ENCODE data around the gene WASF2. TPM values are rescaled to one million over a fixed set of nuclear protein-coding genes. Genes with fewer than 3 reads are reported as not detected.
A peak's percentile ranks its signal among the peaks of the same experiment; 100 is the strongest.

WASF2 gene
- total RNA-seq, 1 donor from 2014 or later, result 27.9 TPM

GRCh38 chr1:27521336-27521831, 31.4 kb upstream of the WASF2 start:
- no peak for DNase-seq (ENCODE audit: low read depth)
- no peak overlapping the region for H3K4me3 ChIP-seq (ENCODE audit: low read depth, low read length)
- no peak for TF ChIP-seq CTCF (conservative IDR thresholded peaks at IDR 0.05; ENCODE audit: low read depth, low read length)

GRCh38 chr1:27520651-27521050, 30.7 kb upstream of the WASF2 start:
- TF ChIP-seq CTCF (conservative IDR thresholded peaks at IDR 0.05; ENCODE audit: low read depth, low read length), result no peak
- no peak overlapping the region for H3K4me3 ChIP-seq (ENCODE audit: low read depth, low read length)
- DNase-seq (ENCODE audit: low read depth), result no peak

DNA sequence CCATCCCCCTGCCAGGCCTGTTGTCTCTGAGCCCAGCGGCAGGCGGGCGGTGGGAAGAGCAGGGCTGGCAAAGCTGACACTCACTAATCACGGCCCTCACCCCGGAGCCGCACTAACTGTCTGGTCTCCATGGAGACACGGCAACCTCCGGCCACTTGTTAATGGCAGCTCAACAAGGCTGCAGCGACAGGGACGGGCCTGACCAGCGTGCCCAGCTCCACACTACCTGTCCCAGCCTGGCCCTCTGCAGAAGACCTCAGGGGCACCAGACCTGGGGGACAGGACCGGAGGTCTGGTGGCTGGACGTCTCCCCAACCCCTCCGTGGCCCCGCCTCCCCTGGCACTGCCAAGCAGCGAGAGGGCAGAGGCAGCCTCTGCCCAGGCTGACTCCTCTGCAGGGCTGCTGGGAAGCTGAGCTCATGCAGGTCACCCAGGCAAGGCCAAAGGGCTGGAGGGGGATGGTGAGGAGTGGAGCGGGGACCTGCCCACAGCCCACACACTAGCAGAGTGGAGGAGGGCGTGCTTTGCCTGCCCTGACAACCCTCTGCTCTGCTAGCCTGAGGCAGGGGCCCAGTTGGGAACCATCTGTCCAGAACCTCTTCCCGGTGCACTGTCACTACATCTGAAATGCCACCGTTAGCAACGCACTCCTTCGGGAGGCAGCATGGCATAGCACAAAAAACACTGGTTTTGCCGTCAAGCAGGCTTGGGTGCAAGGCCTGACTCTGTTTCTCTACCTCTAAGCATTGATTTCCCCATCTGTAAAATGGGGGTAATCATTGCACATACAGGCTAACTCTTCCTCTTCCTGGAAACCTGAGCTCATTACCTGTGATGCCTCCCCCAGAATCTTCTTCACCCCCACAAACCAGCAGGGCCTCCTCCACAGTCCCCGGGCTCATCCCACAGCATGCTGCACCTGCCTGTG, 29.6 kb upstream of the WASF2 start:
- peak overlapping the region; percentile 45 for H3K4me3 ChIP-seq (ENCODE audit: low read depth, low read length)
- no peak for TF ChIP-seq CTCF (conservative IDR thresholded peaks at IDR 0.05; ENCODE audit: low read depth, low read length)
- DNase-seq (ENCODE audit: low read depth), result no peak

DNA sequence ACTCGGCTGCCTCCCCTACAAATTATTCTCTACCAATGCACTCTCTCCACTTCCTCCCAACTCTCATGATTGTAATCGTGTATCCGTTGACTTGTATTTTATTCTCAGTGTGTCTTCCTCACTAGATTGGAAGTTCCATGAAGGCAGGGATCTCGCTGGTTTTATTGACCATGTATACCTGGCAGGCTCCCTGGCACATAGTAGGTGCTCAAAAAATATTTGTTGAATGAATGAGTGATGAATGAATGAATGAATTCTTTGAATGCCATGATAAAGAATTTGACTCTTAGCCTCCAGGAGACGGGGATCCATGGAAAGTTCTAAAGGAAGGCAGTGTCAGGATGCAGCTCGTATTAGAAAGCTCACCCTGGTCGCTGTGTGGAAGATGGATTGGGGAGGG, 28.8 kb upstream of the WASF2 start:
- no peak for DNase-seq (ENCODE audit: low read depth)

DNA sequence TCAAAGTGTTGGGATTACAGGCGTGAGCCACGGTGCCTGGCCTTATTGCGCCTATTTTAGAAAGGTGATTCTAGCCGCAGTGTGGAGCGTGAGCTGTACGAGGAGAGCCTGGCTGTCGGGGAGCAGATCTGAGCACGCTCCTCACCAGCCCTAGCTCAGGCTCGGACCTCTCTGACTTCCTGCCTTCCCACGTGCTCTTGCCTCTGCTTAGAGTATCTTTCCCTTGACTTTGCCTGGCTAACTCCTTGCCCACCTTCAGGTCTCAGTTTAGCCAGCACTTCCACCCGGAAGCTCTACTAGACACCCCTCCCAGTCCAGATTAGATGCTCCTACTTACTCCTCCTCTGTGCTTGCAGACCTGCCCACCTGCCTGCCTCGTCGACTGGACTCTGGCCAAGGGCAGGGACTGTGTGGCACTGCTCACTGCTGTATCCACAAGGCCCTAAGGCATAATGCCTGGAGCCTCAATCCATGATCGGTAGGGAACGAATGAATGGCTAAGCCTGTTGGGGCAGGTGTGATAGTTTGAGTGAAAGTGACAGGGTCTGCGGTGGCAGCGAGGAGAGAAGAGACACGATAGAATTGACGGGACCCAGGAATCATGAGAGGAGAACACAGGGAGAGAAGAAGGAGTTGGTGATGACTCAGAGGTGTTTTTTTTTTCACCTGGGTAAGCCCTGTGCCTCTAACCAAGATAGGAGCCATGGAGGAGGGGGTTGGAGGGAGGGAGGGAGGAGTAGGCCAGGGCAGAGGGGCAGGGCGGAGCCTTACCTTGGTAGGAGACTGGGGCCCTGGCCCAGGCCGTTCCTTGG, 28.1 kb upstream of the WASF2 start:
- no peak overlapping the region for H3K4me3 ChIP-seq (ENCODE audit: low read depth, low read length)
- no peak for DNase-seq (ENCODE audit: low read depth)
- TF ChIP-seq CTCF (conservative IDR thresholded peaks at IDR 0.05; ENCODE audit: low read depth, low read length), result no peak

More for the DNA sequence above, 28.8 kb upstream of the WASF2 start:
- TF ChIP-seq CTCF (conservative IDR thresholded peaks at IDR 0.05; ENCODE audit: low read depth, low read length), result no peak
- no peak overlapping the region for H3K4me3 ChIP-seq (ENCODE audit: low read depth, low read length)

- DNase-seq (ENCODE audit: low read depth), result no peak
- TF ChIP-seq CTCF (conservative IDR thresholded peaks at IDR 0.05; ENCODE audit: low read depth, low read length), result no peak
- no peak overlapping the region for H3K4me3 ChIP-seq (ENCODE audit: low read depth, low read length)
Measured at GRCh38 chr1:27517301-27517700, 27.3 kb upstream of the WASF2 start.
